Measurements from ENCODE around the gene GRID2. TPM values are rescaled to one million over a fixed set of nuclear protein-coding genes. Genes with fewer than 3 reads are reported as not detected.

GRID2 gene
- polyA plus RNA-seq, 1 donor from 2014 or later, result 14.9 TPM

DNA sequence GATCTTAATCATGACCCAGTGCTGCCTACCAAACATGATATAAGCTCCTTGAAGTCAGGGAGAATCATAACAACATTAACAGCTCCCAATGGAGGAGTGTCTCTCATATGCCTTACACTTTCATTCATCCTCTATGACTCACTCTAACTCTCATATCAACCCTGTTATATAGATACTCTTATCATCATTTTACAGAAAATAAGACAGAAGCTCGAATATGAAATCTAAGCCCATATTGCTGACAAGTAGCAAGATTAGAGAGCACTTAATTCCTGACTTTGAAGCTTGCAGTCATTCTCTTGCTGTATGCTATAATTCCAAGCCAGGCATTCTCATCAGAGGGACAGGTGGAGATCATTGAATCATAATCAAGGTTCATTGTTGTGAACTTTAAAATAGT lies 1048.1 kb downstream of the GRID2 start:
- Histone ChIP-seq H3K4me2 (ENCODE audit: low read length) (no peak overlapping the region), H4K20me1 (ENCODE audit: insufficient read depth) (no peaks in the 10 kb centered on the region), H3K4me3 (ENCODE audit: low read length) (no peak overlapping the region), H3K27ac (ENCODE audit: low read length) (no peak overlapping the region), H3K9me2 (ENCODE audit: insufficient read depth, low read length) (no peaks in the 10 kb centered on the region), H3K9me3 (ENCODE audit: low read length) (no peaks in the 10 kb centered on the region), H3K27me3 (ENCODE audit: insufficient read depth, low read depth, low read length) (no peaks in the 10 kb centered on the region), H3K79me2 (replicated peaks; ENCODE audit: insufficient read depth, low read length) (no peaks in the 10 kb centered on the region), H2AFZ (ENCODE audit: low read depth, low read length) (no peak overlapping the region), H3K36me3 (ENCODE audit: insufficient read depth, low read length) (no peaks in the 10 kb centered on the region), H3F3A (ENCODE audit: insufficient read depth, low read length, poor library complexity, severe bottlenecking) (no peaks in the 10 kb centered on the region), H3K9ac (ENCODE audit: low read length) (no peak overlapping the region)
- TF ChIP-seq POLR2AphosphoS5 (IDR thresholded peaks at IDR 0.05) (no peak), MXI1 (conservative IDR thresholded peaks at IDR 0.05; ENCODE audit: poor library complexity, severe bottlenecking) (no peak), TAF1 (IDR thresholded peaks at IDR 0.05; ENCODE audit: low read depth) (no peak), EP300 (conservative IDR thresholded peaks at IDR 0.05; ENCODE audit: poor library complexity, severe bottlenecking) (no peak), EZH2 (IDR thresholded peaks at IDR 0.05; ENCODE audit: borderline replicate concordance, insufficient read depth, low read length, poor library complexity, severe bottlenecking) (no peak)

GRCh38 chr4:93355411-93355810 lies 1051.6 kb downstream of the GRID2 start:
- TF ChIP-seq TAF1 (IDR thresholded peaks at IDR 0.05; ENCODE audit: low read depth) (no peak), SMC3 (conservative IDR thresholded peaks at IDR 0.05; ENCODE audit: poor library complexity) (no peak), MXI1 (conservative IDR thresholded peaks at IDR 0.05; ENCODE audit: poor library complexity, severe bottlenecking) (no peak), EP300 (conservative IDR thresholded peaks at IDR 0.05; ENCODE audit: poor library complexity, severe bottlenecking) (no peak), REST (IDR thresholded peaks at IDR 0.05; ENCODE audit: borderline replicate concordance) (no peak), RAD21 (conservative IDR thresholded peaks at IDR 0.05) (no peak), POLR2AphosphoS5 (IDR thresholded peaks at IDR 0.05) (no peak)
- TF ChIP-seq, protein P1, sequence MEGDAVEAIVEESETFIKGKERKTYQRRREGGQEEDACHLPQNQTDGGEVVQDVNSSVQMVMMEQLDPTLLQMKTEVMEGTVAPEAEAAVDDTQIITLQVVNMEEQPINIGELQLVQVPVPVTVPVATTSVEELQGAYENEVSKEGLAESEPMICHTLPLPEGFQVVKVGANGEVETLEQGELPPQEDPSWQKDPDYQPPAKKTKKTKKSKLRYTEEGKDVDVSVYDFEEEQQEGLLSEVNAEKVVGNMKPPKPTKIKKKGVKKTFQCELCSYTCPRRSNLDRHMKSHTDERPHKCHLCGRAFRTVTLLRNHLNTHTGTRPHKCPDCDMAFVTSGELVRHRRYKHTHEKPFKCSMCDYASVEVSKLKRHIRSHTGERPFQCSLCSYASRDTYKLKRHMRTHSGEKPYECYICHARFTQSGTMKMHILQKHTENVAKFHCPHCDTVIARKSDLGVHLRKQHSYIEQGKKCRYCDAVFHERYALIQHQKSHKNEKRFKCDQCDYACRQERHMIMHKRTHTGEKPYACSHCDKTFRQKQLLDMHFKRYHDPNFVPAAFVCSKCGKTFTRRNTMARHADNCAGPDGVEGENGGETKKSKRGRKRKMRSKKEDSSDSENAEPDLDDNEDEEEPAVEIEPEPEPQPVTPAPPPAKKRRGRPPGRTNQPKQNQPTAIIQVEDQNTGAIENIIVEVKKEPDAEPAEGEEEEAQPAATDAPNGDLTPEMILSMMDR (IDR thresholded peaks at IDR 0.05; ENCODE audit: poor library complexity, severe bottlenecking), result no peak
- Histone ChIP-seq H2AFZ (ENCODE audit: low read depth, low read length) (no peak overlapping the region), H4K20me1 (ENCODE audit: insufficient read depth) (no peaks in the 10 kb centered on the region), H3K27me3 (ENCODE audit: insufficient read depth, low read depth, low read length) (no peaks in the 10 kb centered on the region), H3K9ac (ENCODE audit: low read length) (no peak overlapping the region), H3K4me2 (ENCODE audit: low read length) (no peak overlapping the region), H3K9me3 (ENCODE audit: low read length) (no peaks in the 10 kb centered on the region), H3K79me2 (replicated peaks; ENCODE audit: insufficient read depth, low read length) (no peaks in the 10 kb centered on the region), H3K36me3 (ENCODE audit: insufficient read depth, low read length) (no peaks in the 10 kb centered on the region), H3K27ac (ENCODE audit: low read length) (no peak overlapping the region), H3F3A (ENCODE audit: insufficient read depth, low read length, poor library complexity, severe bottlenecking) (no peaks in the 10 kb centered on the region), H3K4me3 (ENCODE audit: low read length) (no peak overlapping the region), H3K9me2 (ENCODE audit: insufficient read depth, low read length) (no peaks in the 10 kb centered on the region)

All from neural cell (in vitro differentiated cells).